K562 (cell line): ENCODE measurements around the gene LRRC74B. TPM values are rescaled to one million over a fixed set of nuclear protein-coding genes. Genes with fewer than 3 reads are reported as not detected.

ENCODE experiments used
- CSDE1 ChIP-seq, 2 experiments: fragments of 450-650 bp; IDR thresholded peaks; 2 replicates each; pipeline ENCODE4 v1.6.1; 2016; ENCODE audit warnings: mild to moderate bottlenecking in 1 of 2
- EP300 ChIP-seq: IDR thresholded peaks from 2 replicates; pipeline ENCODE4 v1.6.1; 2012; ENCODE audit warnings: low read length, improper control_type of control experiment
- KDM4B ChIP-seq, 2 experiments: fragments of 450-650 bp in 1 of 2; sonication (generic) in 1 of 2; IDR thresholded peaks; 2 replicates each; pipeline ENCODE4 v1.6.1; 2016 to 2017; ENCODE audit warnings: borderline replicate concordance in 2 of 2, antibody characterized with exemption in 1 of 2, low read depth in 1 of 2, mild to moderate bottlenecking in 1 of 2
- KLF13 ChIP-seq: fragments of 450-650 bp; IDR thresholded peaks from 2 replicates; pipeline ENCODE4 v1.6.1; 2016; ENCODE audit warnings: missing genetic modification characterization, low read depth, mild to moderate bottlenecking, missing compliant biosample characterization, moderate library complexity, borderline replicate concordance
- LARP7 ChIP-seq: fragments of 450-650 bp; IDR thresholded peaks from 2 replicates; pipeline ENCODE4 v1.6.1; 2016
- NR2F6 ChIP-seq: fragments of 450-650 bp; formaldehyde crosslinking; IDR thresholded peaks from 2 replicates; pipeline ENCODE4 v1.4.0; 2020; ENCODE audit warnings: mild to moderate bottlenecking
- RFX5 ChIP-seq: IDR thresholded peaks from 2 replicates; pipeline ENCODE4 v1.6.1; 2011; ENCODE audit warnings: low read depth, mild to moderate bottlenecking, improper control_type of control experiment, low read length
- RFX7 ChIP-seq: fragments of 250-450 bp; sonication (Bioruptor Pico); IDR thresholded peaks from 2 replicates; pipeline ENCODE4 v1.5.1; 2021; ENCODE audit warnings: mild to moderate bottlenecking
- RHOXF2B ChIP-seq: fragments of 250-450 bp; sonication (Bioruptor Pico); conservative IDR thresholded peaks from 2 replicates; pipeline ENCODE4 v1.5.1; 2021
- TCFL5 ChIP-seq: fragments of 250-450 bp; sonication (Bioruptor Pico); conservative IDR thresholded peaks from 2 replicates; pipeline ENCODE4 v1.6.1; 2021; ENCODE audit warnings: mild to moderate bottlenecking, moderate library complexity, matching md5 sums
- TGIF2 ChIP-seq: sonication (generic); formaldehyde crosslinking; IDR thresholded peaks from 2 replicates; pipeline ENCODE4 v1.8.1; 2022; ENCODE audit warnings: mild to moderate bottlenecking, missing genetic modification reagents, moderate library complexity
- ZNF408 ChIP-seq: fragments of 250-450 bp; sonication (Bioruptor Pico); IDR thresholded peaks from 2 replicates; pipeline ENCODE4 v1.4.0; 2020; ENCODE audit warnings: low read depth, mild to moderate bottlenecking, moderate library complexity
- ZNF764 ChIP-seq: fragments of 250-450 bp; sonication (Bioruptor Pico); IDR thresholded peaks from 2 replicates; pipeline ENCODE4 v1.4.0; 2020; ENCODE audit warnings: low read depth, mild to moderate bottlenecking, moderate library complexity
- polyA plus RNA-seq, 8 experiments: library from polyadenylated mRNA; depleted of rRNA in 4 of 8; stranded (reverse) in 5 of 8; unstranded in 3 of 8; fragments of >200 nt; fragmentation: Nextera tagmentation in 2 of 8; fragmentation: Illumina TruSeq in 1 of 8; extraction: Ambion mirVana in 2 of 8; extraction: Trizol in 1 of 8; gene quantifications; 2 replicates each; pipeline versions ENCODE4 v1.2.1 to v1.2.3, GENCODE V29; 2011 to 2014; ENCODE audit warnings: inconsistent platforms in 1 of 8, missing spikeins in 1 of 8
- total RNA-seq, 7 experiments: library from RNA; depleted of rRNA in 6 of 7; stranded (reverse); fragments of >200 nt in 6 of 7; fragmentation: Illumina TruSeq in 2 of 7; extraction: Trizol in 2 of 7; gene quantifications; 2 replicates each; pipeline versions ENCODE4 v1.2.1 to v1.2.3, GENCODE V29; 2011 to 2021; ENCODE audit warnings: low replicate concordance in 1 of 7
- TF ChIP-seq, protein P1 (sequence below): fragments of 200-400 bp; formaldehyde crosslinking; IDR thresholded peaks from 2 replicates; pipeline ENCODE4 v1.6.1; 2017; ENCODE audit warnings: mild to moderate bottlenecking, low read depth, low read length, moderate library complexity
- TF ChIP-seq, protein P2 (sequence below): fragments of 450-650 bp; formaldehyde crosslinking; IDR thresholded peaks from 2 replicates; pipeline ENCODE4 v1.4.0; 2022; ENCODE audit warnings: missing genetic modification characterization
- TF ChIP-seq, protein P3 (sequence below): fragments of 450-650 bp; formaldehyde crosslinking; IDR thresholded peaks from 2 replicates; pipeline ENCODE4 v1.4.0; 2020; ENCODE audit warnings: mild to moderate bottlenecking
- TF ChIP-seq, protein P4 (sequence below): sonication (generic); formaldehyde crosslinking; IDR thresholded peaks from 2 replicates; pipeline ENCODE4 v1.8.0; 2022; ENCODE audit warnings: missing genetic modification reagents, mild to moderate bottlenecking, borderline replicate concordance
- TF ChIP-seq, protein P5 (sequence below): fragments of 200-800 bp; sonication (Bioruptor generic); IDR thresholded peaks from 2 replicates; pipeline ENCODE4 v1.6.1; 2017; ENCODE audit warnings: missing genetic modification characterization, missing compliant biosample characterization
- TF ChIP-seq, protein P6 (sequence below): fragments of 250-450 bp; sonication (Bioruptor Pico); IDR thresholded peaks from 2 replicates; pipeline ENCODE4 v1.8.0; 2021; ENCODE audit warnings: mild to moderate bottlenecking, moderate library complexity

The LRRC74B gene
- total and polyA plus RNA-seq, 9 of the 15 experiments (the other 6 are each of a cell fraction or from before 2014, with no cell fraction given), result not detected

DNA sequence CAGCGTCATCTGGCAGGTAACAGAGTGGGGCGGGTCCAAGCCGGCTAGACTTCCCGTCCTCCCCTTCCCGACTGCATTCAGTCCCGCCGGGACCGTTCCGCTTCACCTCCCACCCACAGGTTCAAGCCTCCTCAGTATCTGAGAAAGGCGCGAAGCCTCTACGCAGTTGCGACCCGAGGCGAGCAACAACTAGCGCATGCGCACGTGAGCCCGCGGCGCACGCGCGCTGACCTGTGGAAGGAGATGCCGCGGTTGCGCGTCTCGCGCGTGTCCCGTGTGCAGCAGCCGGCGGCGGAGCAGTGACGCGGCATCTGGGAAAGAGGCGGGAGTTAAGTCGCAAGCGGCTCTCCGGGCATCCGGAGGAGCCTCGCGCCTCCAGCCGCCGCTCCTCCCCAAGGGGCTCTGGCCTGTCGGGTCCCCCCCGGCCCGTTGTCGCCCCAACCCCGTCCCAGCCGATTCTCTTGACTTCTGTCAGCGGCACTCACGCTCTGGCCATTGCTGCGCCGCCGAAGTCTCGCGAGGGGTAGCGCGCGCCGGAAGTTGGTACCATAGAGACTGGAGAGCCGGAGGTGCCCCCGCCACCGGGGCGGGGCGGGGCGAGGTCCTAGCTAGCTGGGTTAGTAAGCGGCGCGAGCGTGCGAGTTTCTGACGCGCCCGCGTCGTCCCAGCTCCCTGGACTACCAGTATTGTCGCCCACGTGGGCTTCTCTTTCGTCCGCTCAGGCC lies 44.0 kb upstream of the LRRC74B start, which contains the start of gene THAP7 (continued):
- TF ChIP-seq, protein P1, sequence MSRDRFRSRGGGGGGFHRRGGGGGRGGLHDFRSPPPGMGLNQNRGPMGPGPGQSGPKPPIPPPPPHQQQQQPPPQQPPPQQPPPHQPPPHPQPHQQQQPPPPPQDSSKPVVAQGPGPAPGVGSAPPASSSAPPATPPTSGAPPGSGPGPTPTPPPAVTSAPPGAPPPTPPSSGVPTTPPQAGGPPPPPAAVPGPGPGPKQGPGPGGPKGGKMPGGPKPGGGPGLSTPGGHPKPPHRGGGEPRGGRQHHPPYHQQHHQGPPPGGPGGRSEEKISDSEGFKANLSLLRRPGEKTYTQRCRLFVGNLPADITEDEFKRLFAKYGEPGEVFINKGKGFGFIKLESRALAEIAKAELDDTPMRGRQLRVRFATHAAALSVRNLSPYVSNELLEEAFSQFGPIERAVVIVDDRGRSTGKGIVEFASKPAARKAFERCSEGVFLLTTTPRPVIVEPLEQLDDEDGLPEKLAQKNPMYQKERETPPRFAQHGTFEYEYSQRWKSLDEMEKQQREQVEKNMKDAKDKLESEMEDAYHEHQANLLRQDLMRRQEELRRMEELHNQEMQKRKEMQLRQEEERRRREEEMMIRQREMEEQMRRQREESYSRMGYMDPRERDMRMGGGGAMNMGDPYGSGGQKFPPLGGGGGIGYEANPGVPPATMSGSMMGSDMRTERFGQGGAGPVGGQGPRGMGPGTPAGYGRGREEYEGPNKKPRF, result no peak
- TF ChIP-seq CSDE1 (IDR thresholded peaks at IDR 0.05) (no peak), KLF13 (tag) (peak; percentile 94), EP300 (peak; percentile 60), NR2F6 (CRISPR knock-in tag) (peak; percentile 87; the same call in 1 of the 2 replicates), TGIF2 (CRISPR knock-in tag) (no peak), TCFL5 (CRISPR knock-in tag) (peak; percentile 43), ZNF764 (CRISPR knock-in tag) (peak; percentile 80), RFX7 (CRISPR knock-in tag) (peak; percentile 8; the same call in 1 of the 2 replicates), RFX5 (peak; percentile 55), LARP7 (no peak), KDM4B (IDR thresholded peaks at IDR 0.05; ENCODE audit: borderline replicate concordance in 2 of 2, low read depth in 1 of 2) (no peak), RHOXF2B (CRISPR knock-in tag) (peak; percentile 73), ZNF408 (CRISPR knock-in tag) (peak; percentile 56; the same call in 1 of the 2 replicates)
- TF ChIP-seq, protein P2, sequence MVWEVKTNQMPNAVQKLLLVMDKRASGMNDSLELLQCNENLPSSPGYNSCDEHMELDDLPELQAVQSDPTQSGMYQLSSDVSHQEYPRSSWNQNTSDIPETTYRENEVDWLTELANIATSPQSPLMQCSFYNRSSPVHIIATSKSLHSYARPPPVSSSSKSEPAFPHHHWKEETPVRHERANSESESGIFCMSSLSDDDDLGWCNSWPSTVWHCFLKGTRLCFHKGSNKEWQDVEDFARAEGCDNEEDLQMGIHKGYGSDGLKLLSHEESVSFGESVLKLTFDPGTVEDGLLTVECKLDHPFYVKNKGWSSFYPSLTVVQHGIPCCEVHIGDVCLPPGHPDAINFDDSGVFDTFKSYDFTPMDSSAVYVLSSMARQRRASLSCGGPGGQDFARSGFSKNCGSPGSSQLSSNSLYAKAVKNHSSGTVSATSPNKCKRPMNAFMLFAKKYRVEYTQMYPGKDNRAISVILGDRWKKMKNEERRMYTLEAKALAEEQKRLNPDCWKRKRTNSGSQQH (CRISPR knock-in tag), result peak; percentile 73
- TF ChIP-seq, protein P3, sequence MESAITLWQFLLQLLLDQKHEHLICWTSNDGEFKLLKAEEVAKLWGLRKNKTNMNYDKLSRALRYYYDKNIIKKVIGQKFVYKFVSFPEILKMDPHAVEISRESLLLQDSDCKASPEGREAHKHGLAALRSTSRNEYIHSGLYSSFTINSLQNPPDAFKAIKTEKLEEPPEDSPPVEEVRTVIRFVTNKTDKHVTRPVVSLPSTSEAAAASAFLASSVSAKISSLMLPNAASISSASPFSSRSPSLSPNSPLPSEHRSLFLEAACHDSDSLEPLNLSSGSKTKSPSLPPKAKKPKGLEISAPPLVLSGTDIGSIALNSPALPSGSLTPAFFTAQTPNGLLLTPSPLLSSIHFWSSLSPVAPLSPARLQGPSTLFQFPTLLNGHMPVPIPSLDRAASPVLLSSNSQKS (CRISPR knock-in tag), result peak; percentile 79
- TF ChIP-seq, protein P4, sequence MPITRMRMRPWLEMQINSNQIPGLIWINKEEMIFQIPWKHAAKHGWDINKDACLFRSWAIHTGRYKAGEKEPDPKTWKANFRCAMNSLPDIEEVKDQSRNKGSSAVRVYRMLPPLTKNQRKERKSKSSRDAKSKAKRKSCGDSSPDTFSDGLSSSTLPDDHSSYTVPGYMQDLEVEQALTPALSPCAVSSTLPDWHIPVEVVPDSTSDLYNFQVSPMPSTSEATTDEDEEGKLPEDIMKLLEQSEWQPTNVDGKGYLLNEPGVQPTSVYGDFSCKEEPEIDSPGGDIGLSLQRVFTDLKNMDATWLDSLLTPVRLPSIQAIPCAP (CRISPR knock-in tag), result no peak
- TF ChIP-seq, protein P5, sequence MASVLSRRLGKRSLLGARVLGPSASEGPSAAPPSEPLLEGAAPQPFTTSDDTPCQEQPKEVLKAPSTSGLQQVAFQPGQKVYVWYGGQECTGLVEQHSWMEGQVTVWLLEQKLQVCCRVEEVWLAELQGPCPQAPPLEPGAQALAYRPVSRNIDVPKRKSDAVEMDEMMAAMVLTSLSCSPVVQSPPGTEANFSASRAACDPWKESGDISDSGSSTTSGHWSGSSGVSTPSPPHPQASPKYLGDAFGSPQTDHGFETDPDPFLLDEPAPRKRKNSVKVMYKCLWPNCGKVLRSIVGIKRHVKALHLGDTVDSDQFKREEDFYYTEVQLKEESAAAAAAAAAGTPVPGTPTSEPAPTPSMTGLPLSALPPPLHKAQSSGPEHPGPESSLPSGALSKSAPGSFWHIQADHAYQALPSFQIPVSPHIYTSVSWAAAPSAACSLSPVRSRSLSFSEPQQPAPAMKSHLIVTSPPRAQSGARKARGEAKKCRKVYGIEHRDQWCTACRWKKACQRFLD, result no peak
- TF ChIP-seq, protein P6, sequence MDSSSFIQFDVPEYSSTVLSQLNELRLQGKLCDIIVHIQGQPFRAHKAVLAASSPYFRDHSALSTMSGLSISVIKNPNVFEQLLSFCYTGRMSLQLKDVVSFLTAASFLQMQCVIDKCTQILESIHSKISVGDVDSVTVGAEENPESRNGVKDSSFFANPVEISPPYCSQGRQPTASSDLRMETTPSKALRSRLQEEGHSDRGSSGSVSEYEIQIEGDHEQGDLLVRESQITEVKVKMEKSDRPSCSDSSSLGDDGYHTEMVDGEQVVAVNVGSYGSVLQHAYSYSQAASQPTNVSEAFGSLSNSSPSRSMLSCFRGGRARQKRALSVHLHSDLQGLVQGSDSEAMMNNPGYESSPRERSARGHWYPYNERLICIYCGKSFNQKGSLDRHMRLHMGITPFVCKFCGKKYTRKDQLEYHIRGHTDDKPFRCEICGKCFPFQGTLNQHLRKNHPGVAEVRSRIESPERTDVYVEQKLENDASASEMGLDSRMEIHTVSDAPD (CRISPR knock-in tag), result no peak
